Right forelimb (tissue), 1 donor: ENCODE results near the gene NDE1.
A peak's percentile ranks its signal among the peaks of the same experiment; 100 is the strongest.

Source experiments
- DNase-seq: peaks from one replicate; pipeline ENCODE4 v3.0.0-alpha.2; 2018

Gene NDE1

GRCh38 chr16:15741207-15741871 lies 91.3 kb downstream of the NDE1 start:
- no peak for DNase-seq

- DNase-seq = no peak
These were observed 92.7 kb downstream of the NDE1 start for GRCh38 chr16:15742716-15743115.

- no peak for DNase-seq
These were observed 93.6 kb downstream of the NDE1 start for GRCh38 chr16:15743657-15744056.

GRCh38 chr16:15746332-15746731 lies 96.3 kb downstream of the NDE1 start:
- DNase-seq = no peak

GRCh38 chr16:15747937-15748336 lies 97.9 kb downstream of the NDE1 start:
- no peak for DNase-seq

- DNase-seq = no peak
These were observed 98.6 kb downstream of the NDE1 start for GRCh38 chr16:15748654-15749053.

- DNase-seq = no peak
These were observed 99.3 kb downstream of the NDE1 start for GRCh38 chr16:15749371-15749770.

GRCh38 chr16:15749985-15750384 lies 99.9 kb downstream of the NDE1 start:
- no peak for DNase-seq

- no peak for DNase-seq
These were observed 101.9 kb downstream of the NDE1 start for GRCh38 chr16:15751940-15752339.

- no peak for DNase-seq
These were observed 102.9 kb downstream of the NDE1 start for GRCh38 chr16:15752717-15753488.

- DNase-seq = no peak
These were observed 104.9 kb downstream of the NDE1 start for GRCh38 chr16:15754821-15755534.

- DNase-seq = no peak
These were observed 107.0 kb downstream of the NDE1 start for GRCh38 chr16:15757077-15757386.

GRCh38 chr16:15757630-15758251 lies 107.7 kb downstream of the NDE1 start:
- DNase-seq = no peak

- no peak for DNase-seq
These were observed 109.0 kb downstream of the NDE1 start for GRCh38 chr16:15759070-15759469.

GRCh38 chr16:15760129-15760528 lies 110.1 kb downstream of the NDE1 start:
- no peak for DNase-seq

GRCh38 chr16:15764112-15764511 lies 114.1 kb downstream of the NDE1 start:
- DNase-seq = no peak

GRCh38 chr16:15765116-15765515 lies 115.1 kb downstream of the NDE1 start:
- DNase-seq = no peak

- peak; percentile 54 for DNase-seq
These were observed 115.8 kb downstream of the NDE1 start for GRCh38 chr16:15765880-15766279.

GRCh38 chr16:15766918-15767317 lies 116.9 kb downstream of the NDE1 start:
- no peak for DNase-seq

GRCh38 chr16:15768201-15768600 lies 118.2 kb downstream of the NDE1 start:
- no peak for DNase-seq

- DNase-seq = no peak
These were observed 119.2 kb downstream of the NDE1 start for GRCh38 chr16:15769239-15769638.

- peak; percentile 50 for DNase-seq
These were observed 120.1 kb downstream of the NDE1 start for GRCh38 chr16:15770107-15770506.

- no peak for DNase-seq
These were observed 120.5 kb downstream of the NDE1 start for GRCh38 chr16:15770512-15770911.

GRCh38 chr16:15771694-15772093 lies 121.6 kb downstream of the NDE1 start:
- no peak for DNase-seq
